Stimulated activated effector memory CD8-positive, alpha-beta T cell treated with anti-CD3 and anti-CD28 coated beads, Interleukin-12 subunit alpha, Interleukin-12 subunit beta, amount 100 ng/mL, for 72 hours (primary cell): ENCODE measurements around the gene SASH1.
A peak's percentile ranks its signal among the peaks of the same experiment; 100 is the strongest.
"Not testable (repeated sequence)": the region's sequence is repeated elsewhere in the genome, so short reads cannot be mapped to it uniquely, and the experiment has no call there.

ENCODE experiments used
- ATAC-seq: fragments of 150-1000 bp; cut with Tn5 transposase; 2 replicates; pipeline ENCODE4 v1.10.0; 2021
- DNase-seq, 2 donors: peaks; one replicate each; pipeline ENCODE4 v3.0.0; 2021 to 2022; ENCODE audit warnings: low spot score in 2 of 2
- H3K27ac Mint-ChIP-seq: one replicate; pipeline ENCODE4 v1.8.0; 2022; ENCODE audit warnings: mild to moderate bottlenecking, mixed read lengths
- H3K36me3 Mint-ChIP-seq: one replicate; pipeline ENCODE4 v1.8.0; 2022; ENCODE audit warnings: mild to moderate bottlenecking, mixed read lengths
- H3K4me1 Mint-ChIP-seq: one replicate; pipeline ENCODE4 v1.8.0; 2022; ENCODE audit warnings: mixed read lengths
- H3K4me3 Mint-ChIP-seq: one replicate; pipeline ENCODE4 v1.8.0; 2022; ENCODE audit warnings: mild to moderate bottlenecking, mixed read lengths
- H3K9me3 Mint-ChIP-seq: one replicate; pipeline ENCODE4 v1.8.0; 2022; ENCODE audit warnings: mixed read lengths

SASH1 gene

DNA sequence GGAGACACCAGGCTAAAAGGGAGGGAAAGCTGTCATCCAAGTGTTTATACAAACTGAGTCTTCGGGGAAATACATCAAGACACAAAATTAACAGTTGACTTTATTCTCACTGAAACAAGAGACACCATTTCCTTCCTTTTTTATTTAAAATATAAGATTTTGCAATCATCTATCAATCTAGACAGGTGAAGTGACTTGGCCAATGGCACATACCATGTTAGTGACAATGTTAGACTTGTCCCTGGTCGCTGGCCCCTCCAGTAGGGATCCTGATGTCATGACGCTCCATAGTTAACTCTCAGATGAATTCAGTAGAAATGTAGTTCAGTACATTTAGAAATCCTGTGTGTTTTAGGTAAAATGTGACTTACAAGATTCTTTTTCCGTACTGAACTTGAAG lies 2.9 kb downstream of the SASH1 start:
- DNase-seq, result no peak
- Mint-ChIP-seq H3K27ac (no peak overlapping the region), H3K9me3 (no peaks in the 10 kb centered on the region)

GRCh38 chr6:148346681-148347440 lies 4.2 kb downstream of the SASH1 start:
- DNase-seq, result no peak
- Mint-ChIP-seq H3K36me3 (no peaks in the 10 kb centered on the region), H3K4me1 (peaks cover 8% of the 10 kb centered on the region), H3K4me3 (no peak overlapping the region), H3K9me3 (no peaks in the 10 kb centered on the region), H3K27ac (no peak overlapping the region)
- ATAC-seq, result no peak

More for the DNA sequence above, 2.9 kb downstream of the SASH1 start:
- H3K4me1 Mint-ChIP-seq, result peaks cover 8% of the 10 kb centered on the region
- no peak for ATAC-seq
- H3K4me3 Mint-ChIP-seq, result no peak overlapping the region
- H3K36me3 Mint-ChIP-seq, result no peaks in the 10 kb centered on the region

DNA sequence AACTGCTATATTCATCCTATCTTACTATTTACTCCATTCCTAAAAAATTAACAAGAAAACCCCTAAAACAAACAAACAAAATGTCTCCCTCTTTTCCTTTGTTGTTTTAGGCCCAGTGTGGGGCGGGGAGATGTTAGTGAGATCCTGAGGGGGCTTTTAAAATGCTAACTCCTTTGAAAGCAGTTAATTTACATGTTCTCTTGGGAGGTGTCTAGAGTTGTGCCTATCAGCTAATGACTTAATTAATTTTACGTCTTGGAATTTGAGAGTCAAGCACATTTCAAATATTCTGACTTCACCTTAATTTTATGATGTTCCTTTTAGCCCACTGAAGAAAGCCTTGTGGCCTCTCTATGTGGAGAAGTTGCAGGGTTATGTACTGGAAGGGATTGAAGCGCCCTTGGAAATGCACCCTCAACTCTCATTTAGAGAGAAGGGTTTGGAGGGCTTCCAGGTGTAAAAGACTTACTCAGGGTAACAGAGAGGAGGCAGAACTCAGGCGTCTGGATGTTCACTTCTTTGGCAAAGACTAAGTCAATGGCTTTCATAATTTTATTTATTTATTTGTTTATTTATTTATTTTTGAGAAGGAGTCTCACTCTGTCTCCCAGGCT lies 4.9 kb downstream of the SASH1 start:
- no peak overlapping the region for H3K27ac Mint-ChIP-seq
- H3K4me3 Mint-ChIP-seq, result no peak overlapping the region
- ATAC-seq (no peak), DNase-seq (no peak)
- H3K36me3 Mint-ChIP-seq, result no peaks in the 10 kb centered on the region
- H3K9me3 Mint-ChIP-seq, result no peaks in the 10 kb centered on the region
- H3K4me1 Mint-ChIP-seq, result peaks cover under 1% of the 10 kb centered on the region

DNA sequence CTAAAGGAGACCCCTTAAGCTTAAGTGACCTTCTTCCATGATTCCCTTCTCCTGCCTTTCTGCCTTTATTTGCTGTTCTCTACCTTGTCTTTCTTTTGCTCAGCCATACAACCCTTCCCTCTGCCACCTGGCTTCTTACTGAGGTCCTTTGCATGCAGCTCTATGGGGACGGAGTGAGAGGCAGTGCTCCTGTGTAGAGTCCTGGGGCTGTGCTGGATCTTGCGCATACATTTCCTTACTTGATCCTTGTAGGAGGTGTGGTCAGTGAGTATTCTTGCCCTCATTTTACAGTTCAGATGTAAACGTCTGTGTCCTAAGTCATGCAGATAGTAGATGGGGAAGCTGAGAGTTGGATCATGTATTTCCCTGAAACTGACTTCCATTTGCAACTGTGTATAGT lies 5.7 kb downstream of the SASH1 start:
- no peaks in the 10 kb centered on the region for H3K36me3 Mint-ChIP-seq
- DNase-seq (no peak), ATAC-seq (no peak)
- no peaks in the 10 kb centered on the region for H3K4me1 Mint-ChIP-seq
- no peak overlapping the region for H3K27ac Mint-ChIP-seq
- H3K9me3 Mint-ChIP-seq, result no peaks in the 10 kb centered on the region
- H3K4me3 Mint-ChIP-seq, result no peak overlapping the region

- Mint-ChIP-seq H3K27ac (no peak overlapping the region), H3K4me3 (no peak overlapping the region), H3K36me3 (no peaks in the 10 kb centered on the region), H3K9me3 (no peaks in the 10 kb centered on the region), H3K4me1 (no peaks in the 10 kb centered on the region)
- ATAC-seq, result no peak
- DNase-seq, result no peak
Observed at GRCh38 chr6:148348778-148349177, 6.1 kb downstream of the SASH1 start.

- Mint-ChIP-seq H3K9me3 (no peaks in the 10 kb centered on the region), H3K36me3 (no peaks in the 10 kb centered on the region), H3K27ac (no peak overlapping the region), H3K4me1 (no peaks in the 10 kb centered on the region), H3K4me3 (no peak overlapping the region)
- DNase-seq (no peak), ATAC-seq (no peak)
Observed at GRCh38 chr6:148349466-148349865, 6.8 kb downstream of the SASH1 start.

GRCh38 chr6:148351309-148351708 lies 8.7 kb downstream of the SASH1 start:
- no peaks in the 10 kb centered on the region for H3K4me1 Mint-ChIP-seq
- H3K36me3 Mint-ChIP-seq, result no peaks in the 10 kb centered on the region
- no peak for DNase-seq
- H3K4me3 Mint-ChIP-seq, result no peak overlapping the region
- no peak for ATAC-seq
- H3K27ac Mint-ChIP-seq, result no peak overlapping the region
- no peaks in the 10 kb centered on the region for H3K9me3 Mint-ChIP-seq

GRCh38 chr6:148352421-148352820 lies 9.8 kb downstream of the SASH1 start:
- not testable (repeated sequence) for DNase-seq, H3K4me3 Mint-ChIP-seq, H3K4me1 Mint-ChIP-seq, H3K36me3 Mint-ChIP-seq, H3K9me3 Mint-ChIP-seq, H3K27ac Mint-ChIP-seq, ATAC-seq

- Mint-ChIP-seq H3K4me1 (no peaks in the 10 kb centered on the region), H3K4me3 (no peak overlapping the region), H3K9me3 (no peaks in the 10 kb centered on the region), H3K27ac (no peak overlapping the region), H3K36me3 (no peaks in the 10 kb centered on the region)
- no peak for DNase-seq
- no peak for ATAC-seq
Observed at GRCh38 chr6:148358196-148358785, 15.7 kb downstream of the SASH1 start.

GRCh38 chr6:148359228-148359627 lies 16.6 kb downstream of the SASH1 start:
- H3K27ac Mint-ChIP-seq, result no peak overlapping the region
- ATAC-seq (no peak), DNase-seq (no peak)
- H3K4me1 Mint-ChIP-seq, result no peaks in the 10 kb centered on the region
- H3K9me3 Mint-ChIP-seq, result no peaks in the 10 kb centered on the region
- no peaks in the 10 kb centered on the region for H3K36me3 Mint-ChIP-seq
- no peak overlapping the region for H3K4me3 Mint-ChIP-seq

DNA sequence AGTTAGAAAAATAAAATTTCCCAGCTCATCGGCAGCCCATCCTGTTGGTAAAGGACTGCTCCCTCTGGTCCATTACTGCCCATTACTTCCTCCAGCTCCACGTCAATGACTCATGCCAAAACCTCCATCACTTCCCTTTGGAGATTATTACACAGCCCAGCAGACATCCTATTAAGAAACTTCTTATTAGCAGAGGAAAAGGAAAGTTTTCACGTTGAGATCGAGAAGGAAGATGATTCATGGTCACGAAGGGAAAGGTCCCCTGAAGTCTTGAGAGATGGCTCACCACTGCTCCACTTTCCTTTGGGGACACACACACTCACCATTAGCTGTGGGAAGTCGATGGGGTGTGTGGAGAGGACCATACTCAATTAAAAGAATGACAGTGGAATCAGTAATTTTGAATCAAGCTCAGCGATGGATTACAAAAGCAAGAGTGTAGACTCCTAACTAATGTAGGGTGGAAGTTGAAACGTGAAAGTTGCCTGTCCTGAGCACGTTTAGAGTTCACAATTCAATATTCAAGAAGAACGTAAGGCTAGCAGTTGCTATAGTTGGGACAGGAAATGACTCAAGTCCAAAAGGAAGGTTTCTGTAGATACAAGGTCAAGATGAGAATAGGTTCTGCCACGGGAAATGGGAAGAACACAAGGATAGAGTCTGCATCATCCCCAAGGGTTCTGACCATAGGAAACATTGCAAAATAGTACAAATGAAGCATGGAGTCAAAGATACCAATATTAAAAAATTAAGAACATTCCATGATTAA lies 21.6 kb downstream of the SASH1 start:
- H3K4me3 Mint-ChIP-seq, result no peak overlapping the region
- no peak overlapping the region for H3K27ac Mint-ChIP-seq
- H3K4me1 Mint-ChIP-seq, result no peaks in the 10 kb centered on the region
- no peaks in the 10 kb centered on the region for H3K9me3 Mint-ChIP-seq
- no peak for DNase-seq
- H3K36me3 Mint-ChIP-seq, result no peaks in the 10 kb centered on the region
- no peak for ATAC-seq

DNA sequence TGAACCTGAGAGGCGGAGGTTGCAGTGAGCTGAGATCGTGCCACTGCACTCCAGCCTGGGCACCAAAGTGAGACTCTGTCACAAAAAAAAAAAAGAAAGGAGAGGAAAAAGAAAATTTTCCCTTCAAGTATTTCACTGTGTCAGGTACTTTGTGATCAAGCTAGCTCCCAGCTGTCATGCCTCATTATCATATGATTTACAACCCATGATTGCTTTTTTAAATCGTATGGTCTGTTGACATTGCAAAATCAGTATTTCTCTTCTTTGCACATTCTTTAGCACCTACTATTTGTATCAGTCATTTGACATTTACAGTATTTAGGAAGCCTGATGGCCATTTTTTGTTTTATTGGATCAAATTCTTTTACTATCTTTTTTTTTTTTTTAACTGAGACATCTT lies 22.4 kb downstream of the SASH1 start:
- Mint-ChIP-seq H3K4me3 (no peak overlapping the region), H3K27ac (no peak overlapping the region), H3K4me1 (no peaks in the 10 kb centered on the region), H3K9me3 (no peaks in the 10 kb centered on the region), H3K36me3 (no peaks in the 10 kb centered on the region)
- ATAC-seq, result no peak
- no peak for DNase-seq

GRCh38 chr6:148367411-148368024 lies 24.9 kb downstream of the SASH1 start:
- Mint-ChIP-seq H3K4me1 (no peaks in the 10 kb centered on the region), H3K27ac (no peak overlapping the region), H3K36me3 (no peaks in the 10 kb centered on the region), H3K9me3 (no peaks in the 10 kb centered on the region), H3K4me3 (no peak overlapping the region)
- peak; percentile 46 for ATAC-seq
- no peak for DNase-seq

DNA sequence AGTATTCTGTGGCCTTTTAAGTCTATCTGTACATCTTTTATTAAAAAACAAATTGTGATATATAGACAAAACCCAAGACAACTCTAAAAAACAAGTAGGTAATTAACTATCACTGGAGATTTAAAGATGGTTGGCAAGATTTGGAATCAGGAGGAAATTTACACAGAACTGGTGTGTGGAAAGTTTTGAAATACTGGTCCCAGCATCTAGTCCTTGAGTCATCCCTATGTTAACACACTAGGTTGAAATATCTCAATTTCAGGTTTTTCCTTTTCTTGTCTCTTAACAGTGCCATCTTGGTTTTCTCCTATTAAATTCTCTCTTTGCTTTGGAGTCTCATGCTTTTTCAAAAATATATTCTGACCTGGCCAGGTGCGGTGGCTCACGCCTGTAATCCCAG lies 27.5 kb downstream of the SASH1 start:
- no peak overlapping the region for H3K27ac Mint-ChIP-seq
- H3K4me3 Mint-ChIP-seq, result no peak overlapping the region
- no peak for ATAC-seq
- no peaks in the 10 kb centered on the region for H3K36me3 Mint-ChIP-seq
- DNase-seq, result no peak
- H3K9me3 Mint-ChIP-seq, result no peaks in the 10 kb centered on the region
- no peaks in the 10 kb centered on the region for H3K4me1 Mint-ChIP-seq

- Mint-ChIP-seq H3K9me3 (no peaks in the 10 kb centered on the region), H3K36me3 (no peaks in the 10 kb centered on the region), H3K4me3 (no peak overlapping the region), H3K4me1 (no peaks in the 10 kb centered on the region), H3K27ac (no peak overlapping the region)
- DNase-seq, result no peak
- ATAC-seq, result no peak
Observed at GRCh38 chr6:148374040-148374774, 31.6 kb downstream of the SASH1 start.
